Measurements from ENCODE around the gene ADARB2. TPM values are rescaled to one million over a fixed set of nuclear protein-coding genes. Genes with fewer than 3 reads are reported as not detected.

ADARB2 gene
- polyA plus RNA-seq, 1 of the 3 experiments (the other 2 are of a cell fraction): not detected

DNA sequence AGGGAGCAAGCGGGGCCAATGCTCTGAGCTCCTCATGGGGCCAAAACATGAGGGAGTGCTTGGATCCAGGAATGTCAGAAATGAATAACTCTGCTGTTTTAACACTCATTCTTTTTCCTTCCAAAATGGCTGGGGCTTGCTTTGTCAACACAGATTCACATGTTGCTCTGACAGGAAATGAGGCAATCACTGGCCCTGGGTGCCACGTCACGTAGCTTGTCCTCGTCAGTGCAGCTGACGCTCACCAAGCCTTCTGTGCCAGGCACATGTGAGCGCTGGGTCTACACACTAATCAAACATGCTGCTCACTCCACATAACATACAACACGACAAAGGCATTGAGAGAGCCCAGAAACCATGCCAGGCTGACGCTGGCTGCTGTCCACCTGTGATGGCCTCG lies 482.2 kb downstream of the ADARB2 start:
- no peaks in the 10 kb centered on the region for H3F3A ChIP-seq (replicated peaks; ENCODE audit: insufficient read depth)
- DNase-seq: no peak
- H3K79me2 ChIP-seq (ENCODE audit: insufficient read depth): no peaks in the 10 kb centered on the region
- no peak for TF ChIP-seq FOSL2 (IDR thresholded peaks at IDR 0.05; ENCODE audit: borderline replicate concordance, low read depth)
- TF ChIP-seq FOXJ3 (CRISPR knock-in tag; IDR thresholded peaks at IDR 0.05): no peak
- no peak for TF ChIP-seq EP300 (IDR thresholded peaks at IDR 0.05; ENCODE audit: borderline replicate concordance in 1 of 2, low read depth in 1 of 2, low read length in 1 of 2)
- no peaks in the 10 kb centered on the region for H4K20me1 ChIP-seq (ENCODE audit: insufficient read depth)
- no peaks in the 10 kb centered on the region for H3K9me3 ChIP-seq
- peaks cover 0 to 19% of the 10 kb centered on the region in 2 experiments; a peak in 1 of 4 replicates for H3K4me1 ChIP-seq (ENCODE audit: control insufficient read depth in 1 of 2, insufficient read depth in 2 of 2, low read depth in 1 of 2, low read length in 1 of 2)
- H3K9ac ChIP-seq: no peak overlapping the region
- H3K27ac ChIP-seq (ENCODE audit: low read depth in 2 of 2, low read length in 1 of 2): no peak overlapping the region; a peak in 1 of 4 replicates
- no peak overlapping the region for H2AFZ ChIP-seq (ENCODE audit: low read depth)
- WGBS (ENCODE audit: low lambda C conversion rate): 34% methylated on average over 9 of the region's 9 CpGs
- POLR2A ChIA-PET: no interaction called here
- no peak overlapping the region for H3K4me3 ChIP-seq (ENCODE audit: low read depth in 2 of 2, low read length in 1 of 2)
- no peak overlapping the region for H3K4me2 ChIP-seq
- H3K9me2 ChIP-seq: no peaks in the 10 kb centered on the region
- H3K36me3 ChIP-seq (replicated peaks in 1 of 2; ENCODE audit: control insufficient read depth in 1 of 2, insufficient read depth in 2 of 2, low read length in 1 of 2): no peaks in the 10 kb centered on the region
- no peaks in the 10 kb centered on the region for H3K27me3 ChIP-seq (ENCODE audit: insufficient read depth)
- CTCF ChIA-PET: interaction anchor here (1.0 kb wide), 1 partner anchor 145 kb away, joined by 3 read pairs; no protein-coding TSS in a partner anchor

DNA sequence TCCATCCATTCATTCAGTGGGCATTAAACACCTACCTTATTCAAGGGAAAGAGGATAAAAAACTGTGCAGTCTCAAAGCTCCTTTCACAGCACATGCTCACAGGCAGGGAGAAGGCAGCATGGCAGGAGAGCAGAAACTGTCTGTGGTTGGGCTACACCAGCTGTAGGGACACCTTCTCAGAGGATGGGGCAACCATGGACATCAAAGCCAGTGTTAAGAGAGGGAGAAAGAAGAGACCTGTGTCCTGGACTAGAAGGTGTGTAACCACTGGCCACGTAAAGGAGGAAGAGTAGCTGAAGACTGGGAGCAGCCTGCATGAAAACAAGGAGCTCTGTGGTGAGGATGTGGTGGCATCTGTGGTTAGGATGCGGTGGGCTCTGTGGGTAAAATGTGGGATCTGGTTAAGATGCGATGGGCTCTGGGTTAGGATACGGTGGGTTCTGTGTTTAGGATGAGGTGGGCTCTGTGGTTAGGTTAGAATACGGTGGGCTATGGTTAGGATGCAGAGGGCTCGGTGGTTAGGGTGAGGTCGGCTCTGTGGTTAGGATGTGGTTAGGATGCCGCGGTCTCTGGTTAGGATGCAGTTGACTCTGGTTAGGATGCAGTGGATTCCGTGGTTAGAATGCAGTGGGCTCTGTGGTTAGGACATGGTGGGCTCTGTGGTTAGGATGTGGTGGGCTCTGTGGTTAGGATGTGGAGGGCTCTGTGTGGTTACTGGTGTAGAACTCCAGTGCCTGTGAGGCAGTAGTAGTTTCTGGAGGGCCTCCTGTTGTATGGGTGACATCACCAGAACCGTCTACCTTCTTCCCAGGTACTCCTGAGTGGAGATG lies 483.6 kb downstream of the ADARB2 start:
- ChIA-PET CTCF (interaction anchor here (1.1 kb wide), 1 partner anchor 16 kb away, joined by 3 read pairs; no protein-coding TSS in a partner anchor), POLR2A (no interaction called here)
- H3K4me2 ChIP-seq: no peak overlapping the region
- H3K9me2 ChIP-seq: no peaks in the 10 kb centered on the region
- DNase-seq: no peak
- H3K9me3 ChIP-seq: no peaks in the 10 kb centered on the region
- H3K36me3 ChIP-seq (replicated peaks in 1 of 2; ENCODE audit: control insufficient read depth in 1 of 2, insufficient read depth in 2 of 2, low read length in 1 of 2): no peaks in the 10 kb centered on the region
- no peaks in the 10 kb centered on the region for H4K20me1 ChIP-seq (ENCODE audit: insufficient read depth)
- no peak for TF ChIP-seq FOXM1 (IDR thresholded peaks at IDR 0.05; ENCODE audit: low read depth)
- TF ChIP-seq, protein P1, sequence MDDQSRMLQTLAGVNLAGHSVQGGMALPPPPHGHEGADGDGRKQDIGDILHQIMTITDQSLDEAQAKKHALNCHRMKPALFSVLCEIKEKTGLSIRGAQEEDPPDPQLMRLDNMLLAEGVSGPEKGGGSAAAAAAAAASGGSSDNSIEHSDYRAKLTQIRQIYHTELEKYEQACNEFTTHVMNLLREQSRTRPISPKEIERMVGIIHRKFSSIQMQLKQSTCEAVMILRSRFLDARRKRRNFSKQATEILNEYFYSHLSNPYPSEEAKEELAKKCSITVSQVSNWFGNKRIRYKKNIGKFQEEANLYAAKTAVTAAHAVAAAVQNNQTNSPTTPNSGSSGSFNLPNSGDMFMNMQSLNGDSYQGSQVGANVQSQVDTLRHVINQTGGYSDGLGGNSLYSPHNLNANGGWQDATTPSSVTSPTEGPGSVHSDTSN (IDR thresholded peaks at IDR 0.05): no peak
- TF ChIP-seq, protein P2, sequence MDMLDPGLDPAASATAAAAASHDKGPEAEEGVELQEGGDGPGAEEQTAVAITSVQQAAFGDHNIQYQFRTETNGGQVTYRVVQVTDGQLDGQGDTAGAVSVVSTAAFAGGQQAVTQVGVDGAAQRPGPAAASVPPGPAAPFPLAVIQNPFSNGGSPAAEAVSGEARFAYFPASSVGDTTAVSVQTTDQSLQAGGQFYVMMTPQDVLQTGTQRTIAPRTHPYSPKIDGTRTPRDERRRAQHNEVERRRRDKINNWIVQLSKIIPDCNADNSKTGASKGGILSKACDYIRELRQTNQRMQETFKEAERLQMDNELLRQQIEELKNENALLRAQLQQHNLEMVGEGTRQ (IDR thresholded peaks at IDR 0.05; ENCODE audit: borderline replicate concordance, low read depth, low read length): no peak
- no peak for TF ChIP-seq RAD21 (IDR thresholded peaks at IDR 0.05; ENCODE audit: low read length)
- TF ChIP-seq RXRA (IDR thresholded peaks at IDR 0.05; ENCODE audit: borderline replicate concordance, low read depth): no peak
- no peaks in the 10 kb centered on the region for H3K79me2 ChIP-seq (ENCODE audit: insufficient read depth)
- no peak overlapping the region for H3K4me3 ChIP-seq (ENCODE audit: low read depth in 2 of 2, low read length in 1 of 2)
- H3K27ac ChIP-seq (ENCODE audit: low read depth in 2 of 2, low read length in 1 of 2): peak overlapping the region in 1 of 2 experiments; percentile 36; a peak in 1 of 4 replicates
- H2AFZ ChIP-seq (ENCODE audit: low read depth): no peak overlapping the region
- H3F3A ChIP-seq (replicated peaks; ENCODE audit: insufficient read depth): no peaks in the 10 kb centered on the region
- 42% methylated on average over 11 of the region's 11 CpGs for whole genome bisulfite sequencing (ENCODE audit: low lambda C conversion rate)
- peaks cover 0 to 19% of the 10 kb centered on the region in 2 experiments; a peak in 1 of 4 replicates for H3K4me1 ChIP-seq (ENCODE audit: control insufficient read depth in 1 of 2, insufficient read depth in 2 of 2, low read depth in 1 of 2, low read length in 1 of 2)
- H3K27me3 ChIP-seq (ENCODE audit: insufficient read depth): no peaks in the 10 kb centered on the region
- no peak overlapping the region for H3K9ac ChIP-seq
